GM12891 (cell line): ENCODE results near the gene MREG.

Experiments
- POLR2A ChIP-seq: IDR thresholded peaks from 2 replicates; pipeline ENCODE4 v1.6.1; 2011; ENCODE audit warnings: low read depth, low read length, control low read depth
- POLR2AphosphoS5 ChIP-seq: IDR thresholded peaks from 2 replicates; pipeline ENCODE4 v1.6.1; 2011; ENCODE audit warnings: low read depth, low read length, control low read depth

GRCh38 chr2:216017365-216017764 lies 4.0 kb upstream of the MREG start:
- TF ChIP-seq POLR2AphosphoS5: no peak
- no peak for TF ChIP-seq POLR2A
